Psoas muscle (tissue), 8 donors: ENCODE measurements around the gene TMOD1. TPM values are rescaled to one million over a fixed set of nuclear protein-coding genes. Genes with fewer than 3 reads are reported as not detected.

Experiments
- ATAC-seq, 4 donors: fragments of 200-7000 bp; cut with Tn5 transposase; one replicate each; pipeline ENCODE4 v1.9.1; 2020; ENCODE audit warnings: moderate library complexity in 3 of 4, mild to moderate bottlenecking in 2 of 4
- DNase-seq, 2 donors: peaks; one replicate each; pipeline ENCODE4 v3.0.0-alpha.2; 2020
- H3K27ac ChIP-seq: fragments of 200-600 bp; one replicate; pipeline ENCODE4 v1.8.0; 2022
- H3K27me3 ChIP-seq, 3 donors: fragments of 200-600 bp in 1 of 3; one replicate each; pipeline versions ENCODE4 v1.6.1 to v1.8.0; 2013 to 2022; ENCODE audit warnings: low read length in 2 of 3, mild to moderate bottlenecking in 2 of 3, moderate library complexity in 1 of 3; ENCODE audit not compliant: insufficient read depth in 3 of 3
- H3K36me3 ChIP-seq, 2 donors: fragments of 200-600 bp in 1 of 2; one replicate each; pipeline versions ENCODE4 v1.6.1 to v1.8.0; 2013 to 2022; ENCODE audit warnings: low read depth in 1 of 2, mild to moderate bottlenecking in 1 of 2, moderate library complexity in 1 of 2; ENCODE audit not compliant: insufficient read depth in 1 of 2
- H3K4me1 ChIP-seq: fragments of 200-600 bp; one replicate; pipeline ENCODE4 v1.8.0; 2022
- H3K4me3 ChIP-seq: fragments of 200-600 bp; one replicate; pipeline ENCODE4 v1.8.0; 2022; ENCODE audit warnings: mild to moderate bottlenecking
- H3K9me3 ChIP-seq: fragments of 200-600 bp; one replicate; pipeline ENCODE4 v1.8.0; 2022
- CTCF ChIP-seq: fragments of 200-600 bp; IDR thresholded peaks from one replicate; pipeline ENCODE4 v1.8.0; 2022; ENCODE audit warnings: antibody characterized with exemption
- WGBS, 3 donors: extraction: QIAGEN DNeasy Blood & Tissue Kit; methylation state at CpG; one replicate each; pipeline versions ENCODE4 v1.1.6 to v1.1.7; 2013; 5-methylcytosine and 5-hydroxymethylcytosine counted together
- intact Hi-C, 2 donors: fragments of 100-400 bp; cut with DNase I; formaldehyde crosslinking; loops; one replicate each; pipeline versions ENCODE4 v1.11.0 to v1.14.2; 2022
- polyA plus RNA-seq, 3 donors: library from polyadenylated mRNA; stranded (reverse); fragments of 200-250 nt; gene quantifications; one replicate each; pipeline ENCODE4 v1.2.3, GENCODE V29; 2013
- total RNA-seq, 4 donors: library from RNA; stranded (reverse); fragmentation: NEBNext Ultra II Directional in 2 of 4; extraction: Animal tissue kit (Norgen Biotek cat#: 25700) in 2 of 4; gene quantifications; one replicate each; pipeline versions ENCODE4 v1.2.1 to v1.2.4, GENCODE V29; 2021 to 2023
- donor health status: healthy with polysubstance abuse.
- donor health status: DM: no; HTN: no; CAD: no; lungs with moderate emphysema.
- donor health status: Bipolar disorder and iron deficiency.
- donor health status: healthy.
- donor health status: DM: yes; HTN: yes; CAD: no.
- donor health status: DM: no; HTN: no; CAD: no.
- donor health status: DM: no; HTN: no; CAD: no.
- donor health status: DM: yes; HTN: yes; CAD: no.

The TMOD1 gene
- total and polyA plus RNA-seq, 7 donors: 65.4 to 286 (median 156) TPM

- H3K36me3 ChIP-seq: peaks cover 5 to 19% of the 10 kb centered on the region in 2 donors
- intact Hi-C loops: loop anchor here in 1 of 2 donors (5.0 kb wide), 1 partner anchor 853 kb away; the partner anchor contains the start of gene ZNF510
- no peaks in the 10 kb centered on the region for H3K27me3 ChIP-seq
- peaks cover 60% of the 10 kb centered on the region for H3K4me1 ChIP-seq
- no peak for ATAC-seq
- no peak overlapping the region for H3K4me3 ChIP-seq
- peak overlapping the region; percentile 30 for H3K27ac ChIP-seq
- H3K9me3 ChIP-seq: no peaks in the 10 kb centered on the region
- no peak for TF ChIP-seq CTCF
- DNase-seq: no peak
Measured at GRCh38 chr9:97630591-97630990, 129.1 kb downstream of the TMOD1 start.

- peak overlapping the region; percentile 94 for H3K27ac ChIP-seq
- H3K4me3 ChIP-seq: peak overlapping the region; percentile 90
- TF ChIP-seq CTCF: no peak
- 1 to 2% (median 2%) methylated on average over 27 of the region's 27 CpGs for WGBS, 3 donors
- peak; percentile 55 to 78 for DNase-seq
- peaks cover 63% of the 10 kb centered on the region for H3K4me1 ChIP-seq
- intact Hi-C loops: loop anchor here in 1 of 2 donors (5.0 kb wide), 1 partner anchor 855 kb away; the partner anchor contains the start of gene ZNF510
- peaks cover 0 to under 1% of the 10 kb centered on the region in 2 donors for H3K36me3 ChIP-seq
- H3K9me3 ChIP-seq: no peaks in the 10 kb centered on the region
- peak; percentile 13 to 32 (median 15) for ATAC-seq
- no peaks in the 10 kb centered on the region for H3K27me3 ChIP-seq
Measured at GRCh38 chr9:97632248-97632984, 130.9 kb downstream of the TMOD1 start.

- WGBS, 3 donors: 0 to 1% (median 1%) methylated on average over 68 to 83 of the region's 83 CpGs
- intact Hi-C loops: loop anchor here in 1 of 2 donors (5.0 kb wide), 1 partner anchor 856 kb away; the partner anchor contains the start of gene ZNF510
- peak; percentile 97 to 99 for DNase-seq
Measured at GRCh38 chr9:97632985-97633858, 131.8 kb downstream of the TMOD1 start, which contains the start of the genes NCBP1 and TSTD2. Gene NCBP1, plus strand, starts transcription at chr9:97633821. Its CDS starts 61 bp downstream, at chr9:97633882. Gene TSTD2, minus strand, starts transcription at chr9:97633368. Its CDS starts 5,806 bp downstream, at chr9:97627562.

More at GRCh38 chr9:97632985-97633858, 131.8 kb downstream of the TMOD1 start, which contains the start of the genes NCBP1 and TSTD2:
- Histone ChIP-seq H3K9me3 (no peaks in the 10 kb centered on the region), H3K4me3 (peak within 1 kb of the TSS; percentile 90), H3K27me3 (no peaks in the 10 kb centered on the region), H3K4me1 (peaks cover 65% of the 10 kb centered on the region), H3K27ac (peak within 1 kb of the TSS; percentile 94), H3K36me3 (no peaks in the 10 kb centered on the region)
- peak; percentile 90 to 94 (median 91) for ATAC-seq
- no peak for TF ChIP-seq CTCF
